Muscle of leg (tissue), 11 donors: Measurements from ENCODE around the gene NDUFA13. TPM values are rescaled to one million over a fixed set of nuclear protein-coding genes. Genes with fewer than 3 reads are reported as not detected.

Experiments used
- DNase-seq: peaks from one replicate; pipeline ENCODE4 v3.0.0; 2013
- H3K27ac ChIP-seq: one replicate; pipeline ENCODE4 v1.5.1; 2013; ENCODE audit warnings: mild to moderate bottlenecking, low read length, control low read depth
- H3K27me3 ChIP-seq: one replicate; pipeline ENCODE4 v1.6.1; 2013; ENCODE audit warnings: low read length; ENCODE audit not compliant: control insufficient read depth, insufficient read depth
- H3K36me3 ChIP-seq: one replicate; pipeline ENCODE4 v1.6.1; 2013; ENCODE audit warnings: low read length; ENCODE audit not compliant: control insufficient read depth, insufficient read depth
- H3K4me1 ChIP-seq: one replicate; pipeline ENCODE4 v1.6.1; 2013; ENCODE audit warnings: low read length; ENCODE audit not compliant: control insufficient read depth, insufficient read depth
- H3K4me3 ChIP-seq: one replicate; pipeline ENCODE4 v1.5.1; 2013; ENCODE audit warnings: low read length, control low read depth
- H3K9me3 ChIP-seq: replicated peaks from 2 replicates; pipeline ENCODE4 v1.6.1; 2013; ENCODE audit warnings: low read depth, low read length; ENCODE audit not compliant: control insufficient read depth
- WGBS: methylation state at CpG from one replicate; pipeline ENCODE4 v1.1.5; 2013; ENCODE audit warnings: missing lambda C conversion rate; ENCODE audit not compliant: insufficient coverage; 5-methylcytosine and 5-hydroxymethylcytosine counted together
- polyA plus RNA-seq, 8 donors: library from polyadenylated mRNA; unstranded; fragments of 120-200 nt; gene quantifications; one replicate each; pipeline versions ENCODE4 v1.2.1 to v1.2.3, GENCODE V29; 2013; ENCODE audit warnings: inconsistent platforms in 1 of 8, low replicate concordance in 1 of 8; ENCODE audit not compliant: insufficient read length in 8 of 8, insufficient read depth in 1 of 8
- total RNA-seq: library from RNA; stranded (reverse); fragments of 120-200 nt; gene quantifications from one replicate; pipeline ENCODE4 v1.2.4, GENCODE V29; 2013

The NDUFA13 gene
- total and polyA plus RNA-seq, 9 donors, result 192 to 242 (median 227) TPM

GRCh38 chr19:19568802-19569756 is 53.1 kb downstream of the NDUFA13 start:
- Histone ChIP-seq H3K9me3 (no peaks in the 10 kb centered on the region), H3K27ac (no peak overlapping the region), H3K27me3 (no peaks in the 10 kb centered on the region), H3K4me1 (no peaks in the 10 kb centered on the region), H3K4me3 (no peak overlapping the region), H3K36me3 (peaks cover 5% of the 10 kb centered on the region)
- no peak for DNase-seq
- 94% methylated on average over 15 of the region's 25 CpGs for WGBS

- DNase-seq, result no peak
- no peaks in the 10 kb centered on the region for H3K4me1 ChIP-seq
- no peaks in the 10 kb centered on the region for H3K27me3 ChIP-seq
- 89% methylated on average over 7 of the region's 10 CpGs for WGBS
- no peak overlapping the region for H3K27ac ChIP-seq
- H3K9me3 ChIP-seq, result no peaks in the 10 kb centered on the region
- peaks cover 5% of the 10 kb centered on the region for H3K36me3 ChIP-seq
- no peak overlapping the region for H3K4me3 ChIP-seq
Observed at GRCh38 chr19:19570571-19570970, 54.5 kb downstream of the NDUFA13 start.

GRCh38 chr19:19571071-19571786 is 55.2 kb downstream of the NDUFA13 start:
- no peak overlapping the region for H3K27ac ChIP-seq
- DNase-seq, result no peak
- H3K36me3 ChIP-seq, result peaks cover 5% of the 10 kb centered on the region
- no peak overlapping the region for H3K4me3 ChIP-seq
- no peaks in the 10 kb centered on the region for H3K27me3 ChIP-seq
- H3K9me3 ChIP-seq, result no peaks in the 10 kb centered on the region
- no peaks in the 10 kb centered on the region for H3K4me1 ChIP-seq
- WGBS, result 84% methylated on average over 10 of the region's 11 CpGs

GRCh38 chr19:19575411-19575810 is 59.4 kb downstream of the NDUFA13 start:
- DNase-seq, result no peak
- WGBS, result 77% methylated on average over 6 of the region's 6 CpGs
- Histone ChIP-seq H3K9me3 (no peaks in the 10 kb centered on the region), H3K27me3 (no peaks in the 10 kb centered on the region), H3K4me3 (no peak overlapping the region), H3K36me3 (no peaks in the 10 kb centered on the region), H3K27ac (no peak overlapping the region), H3K4me1 (peaks cover 9% of the 10 kb centered on the region)

Other genes starting within 250 kb of the NDUFA13 start
- gene TM6SF2, start 242.9 kb upstream of the NDUFA13 start, total RNA-seq, result 1.3 TPM
- gene TM6SF2, start 242.9 kb upstream of the NDUFA13 start, polyA plus RNA-seq, result 1 to 10 TPM; 1.8 to 6.7 (median 2.4) TPM
- gene SUGP1, start 195.7 kb upstream of the NDUFA13 start, total RNA-seq, result 22.2 TPM
- 10 to 100 TPM; 32.4 to 43.9 (median 37.5) TPM for gene SUGP1, start 195.7 kb upstream of the NDUFA13 start, polyA plus RNA-seq
- 28.9 TPM for gene MAU2, start 195.4 kb upstream of the NDUFA13 start, total RNA-seq
- 10 to 100 TPM; 29.0 to 67.8 (median 41.3) TPM for gene MAU2, start 195.4 kb upstream of the NDUFA13 start, polyA plus RNA-seq
- 25.1 TPM for gene GATAD2A, start 110.5 kb upstream of the NDUFA13 start, total RNA-seq
- 10 to 100 TPM; 40.7 to 62.2 (median 50.2) TPM for gene GATAD2A, start 110.5 kb upstream of the NDUFA13 start, polyA plus RNA-seq
- 0.31 TPM for gene TSSK6, start 677 bp upstream of the NDUFA13 start, total RNA-seq
- under 1 TPM; 0.37 to 0.80 (median 0.67) TPM for gene TSSK6, start 677 bp upstream of the NDUFA13 start, polyA plus RNA-seq
- 1.6 TPM for gene YJEFN3, start 12.7 kb downstream of the NDUFA13 start, total RNA-seq
- 10 to 100 TPM in 2 of 8 donors, 1 to 10 TPM in 6; 3.2 to 10.7 (median 7.4) TPM for gene YJEFN3, start 12.7 kb downstream of the NDUFA13 start, polyA plus RNA-seq
- gene CILP2, start 22.0 kb downstream of the NDUFA13 start, total RNA-seq, result 22.0 TPM
- gene CILP2, start 22.0 kb downstream of the NDUFA13 start, polyA plus RNA-seq, result 10 to 100 TPM in 3 of 8 donors, 1 to 10 TPM in 5; 1.3 to 52.6 (median 5.8) TPM
- 1.5 TPM for gene PBX4, start 102.5 kb downstream of the NDUFA13 start, total RNA-seq
- 1 to 10 TPM; 1.6 to 3.1 (median 2.3) TPM for gene PBX4, start 102.5 kb downstream of the NDUFA13 start, polyA plus RNA-seq
- 2.2 TPM for gene LPAR2, start 112.0 kb downstream of the NDUFA13 start, total RNA-seq
- 10 to 100 TPM in 1 of 8 donors, 1 to 10 TPM in 7; 3.0 to 12.2 (median 6.3) TPM for gene LPAR2, start 112.0 kb downstream of the NDUFA13 start, polyA plus RNA-seq
- 2.0 TPM for gene GMIP, start 127.4 kb downstream of the NDUFA13 start, total RNA-seq
- 1 to 10 TPM; 2.3 to 5.1 (median 3.6) TPM for gene GMIP, start 127.4 kb downstream of the NDUFA13 start, polyA plus RNA-seq
- 14.6 TPM for gene ATP13A1, start 147.5 kb downstream of the NDUFA13 start, total RNA-seq
- 10 to 100 TPM; 20.7 to 36.6 (median 27.8) TPM for gene ATP13A1, start 147.5 kb downstream of the NDUFA13 start, polyA plus RNA-seq
- gene ZNF101, start 152.6 kb downstream of the NDUFA13 start, total RNA-seq, result 5.6 TPM
- gene ZNF101, start 152.6 kb downstream of the NDUFA13 start, polyA plus RNA-seq, result 1 to 10 TPM; 4.6 to 7.6 (median 5.7) TPM
- 9.1 TPM for gene ZNF14, start 216.9 kb downstream of the NDUFA13 start, total RNA-seq
- 1 to 10 TPM; 3.6 to 5.6 (median 4.9) TPM for gene ZNF14, start 216.9 kb downstream of the NDUFA13 start, polyA plus RNA-seq